Endothelial cell (in vitro differentiated cells): ENCODE data around the gene CCDC24. TPM values are rescaled to one million over a fixed set of nuclear protein-coding genes. Genes with fewer than 3 reads are reported as not detected.
A peak's percentile ranks its signal among the peaks of the same experiment; 100 is the strongest.

ENCODE experiments used
- DNase-seq: peaks from one replicate; pipeline ENCODE4 v3.0.0; 2021; ENCODE audit warnings: low spot score
- H3K27ac Mint-ChIP-seq: one replicate; pipeline ENCODE4 v1.8.0; 2021; ENCODE audit warnings: mixed read lengths, inconsistent platforms; ENCODE audit not compliant: unreplicated experiment
- H3K27me3 Mint-ChIP-seq: one replicate; pipeline ENCODE4 v1.8.0; 2021; ENCODE audit warnings: mild to moderate bottlenecking, moderate library complexity, mixed read lengths, inconsistent platforms; ENCODE audit not compliant: unreplicated experiment
- H3K36me3 Mint-ChIP-seq: one replicate; pipeline ENCODE4 v1.8.0; 2021; ENCODE audit warnings: mild to moderate bottlenecking, low read depth, mixed read lengths, inconsistent platforms; ENCODE audit not compliant: unreplicated experiment
- H3K4me1 Mint-ChIP-seq: one replicate; pipeline ENCODE4 v1.8.0; 2021; ENCODE audit warnings: mild to moderate bottlenecking, mixed read lengths, inconsistent platforms; ENCODE audit not compliant: unreplicated experiment
- H3K4me3 Mint-ChIP-seq: one replicate; pipeline ENCODE4 v1.8.0; 2021; ENCODE audit warnings: mild to moderate bottlenecking, mixed read lengths, inconsistent platforms; ENCODE audit not compliant: unreplicated experiment
- H3K9me3 Mint-ChIP-seq: one replicate; pipeline ENCODE4 v1.8.0; 2021; ENCODE audit warnings: mixed read lengths, inconsistent platforms; ENCODE audit not compliant: unreplicated experiment
- CTCF ChIP-seq: fragments of 200-600 bp; sonication (generic); IDR thresholded peaks from one replicate; pipeline ENCODE4 v1.5.0; 2021; ENCODE audit warnings: antibody characterized with exemption; ENCODE audit not compliant: unreplicated experiment
- total RNA-seq: library from RNA; stranded (reverse); fragmentation: NEBNext Ultra II Directional; extraction: Animal tissue kit (Norgen Biotek cat#: 25700); gene quantifications from one replicate; pipeline ENCODE4 v1.2.1, GENCODE V29; 2021; ENCODE audit not compliant: unreplicated experiment

CCDC24 gene
- total RNA-seq, 1 donor from 2014 or later: 4.2 TPM

DNA sequence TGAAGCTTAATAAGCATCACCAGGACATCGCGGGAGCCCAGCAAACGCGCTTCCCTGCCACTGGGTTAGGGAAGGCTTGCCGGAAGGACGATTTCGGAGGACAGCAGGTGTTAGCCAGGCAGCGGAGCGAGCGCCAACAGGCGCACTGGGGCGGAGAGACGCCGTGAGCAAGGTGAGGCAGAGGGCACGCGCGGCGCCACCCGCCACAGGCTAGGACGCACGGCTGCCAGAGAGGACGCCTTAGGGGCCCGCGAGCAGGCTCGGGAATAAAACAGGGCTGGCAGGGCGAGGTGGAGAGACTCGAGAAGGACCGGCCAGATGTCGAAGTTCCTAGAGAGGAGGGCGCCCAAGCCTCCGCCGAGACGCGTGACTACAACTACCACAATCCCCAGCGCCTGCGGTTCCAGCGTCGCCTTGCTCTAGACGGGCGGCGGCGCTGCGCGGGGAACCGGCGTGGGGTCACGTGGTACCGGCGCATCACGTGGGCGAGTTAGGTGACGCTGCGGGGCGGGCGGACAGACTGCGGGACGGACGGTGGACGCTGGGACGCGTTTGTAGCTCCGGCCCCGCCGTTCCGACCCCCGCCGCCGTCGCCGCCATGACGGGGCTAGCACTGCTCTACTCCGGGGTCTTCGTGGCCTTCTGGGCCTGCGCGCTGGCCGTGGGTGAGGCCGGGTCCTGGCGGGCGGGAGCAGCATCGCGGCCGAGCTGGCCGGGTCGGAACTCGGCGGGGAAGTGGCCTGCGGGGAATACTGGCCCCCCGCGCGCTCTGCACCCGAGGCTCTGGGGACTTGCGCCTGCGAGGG, 16.8 kb upstream of the CCDC24 start, which contains the start of gene ATP6V0B:
TSS of gene ATP6V0B (plus strand) at position 518 of the 806 bp plus-strand sequence. CDS start at position 599, 81 bp downstream.
- Mint-ChIP-seq H3K36me3 (peaks cover 22% of the 10 kb centered on the region), H3K9me3 (no peaks in the 10 kb centered on the region)

DNA sequence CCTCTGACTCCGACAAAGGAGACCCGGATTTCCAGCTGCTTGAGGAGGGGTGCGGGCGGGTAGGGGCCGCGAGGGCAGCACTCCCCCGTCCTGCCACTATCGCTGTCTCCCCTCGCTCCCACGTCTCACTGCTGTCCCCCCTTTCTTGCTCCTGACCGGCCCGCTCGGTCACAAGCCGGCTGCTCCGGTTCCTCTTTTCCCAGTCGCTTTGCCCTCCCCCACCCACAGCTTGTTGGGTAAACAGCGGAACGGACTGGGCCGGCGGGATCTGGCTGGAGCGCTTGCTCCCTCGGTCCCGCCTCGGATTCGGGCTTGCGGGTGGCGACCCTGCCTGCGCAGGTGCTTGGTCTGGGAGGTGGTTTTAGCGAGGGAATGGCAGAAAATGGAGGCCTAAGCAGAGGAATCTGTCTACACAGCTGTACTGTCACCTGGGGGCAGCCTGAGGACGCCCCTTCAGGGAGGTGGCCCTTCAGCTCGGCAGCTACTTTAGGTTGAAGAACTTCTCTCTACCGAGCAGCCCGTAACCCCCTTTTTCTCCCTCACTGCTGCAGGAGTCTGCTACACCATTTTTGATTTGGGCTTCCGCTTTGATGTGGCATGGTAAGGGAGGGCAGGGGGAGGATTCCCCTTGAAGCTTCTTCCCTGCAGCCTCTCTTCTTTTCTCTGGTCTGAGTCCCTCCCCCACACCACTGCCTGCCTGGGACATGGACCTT, 16.0 kb upstream of the CCDC24 start:
- H3K4me3 Mint-ChIP-seq: peak overlapping the region; percentile 94
- no peak for TF ChIP-seq CTCF
- peaks cover 26% of the 10 kb centered on the region for H3K27me3 Mint-ChIP-seq
- H3K4me1 Mint-ChIP-seq: peaks cover 38% of the 10 kb centered on the region
- peaks cover 22% of the 10 kb centered on the region for H3K36me3 Mint-ChIP-seq
- no peak overlapping the region for H3K27ac Mint-ChIP-seq
- no peaks in the 10 kb centered on the region for H3K9me3 Mint-ChIP-seq
- no peak for DNase-seq

More for the DNA sequence above, 16.8 kb upstream of the CCDC24 start, which contains the start of gene ATP6V0B:
- H3K27me3 Mint-ChIP-seq: peaks cover 24% of the 10 kb centered on the region
- H3K4me3 Mint-ChIP-seq: peak within 1 kb of the TSS; percentile 95
- peak within 1 kb of the TSS; percentile 34 for H3K27ac Mint-ChIP-seq
- H3K4me1 Mint-ChIP-seq: peaks cover 40% of the 10 kb centered on the region
- peak; percentile 90 for DNase-seq
- TF ChIP-seq CTCF: no peak

DNA sequence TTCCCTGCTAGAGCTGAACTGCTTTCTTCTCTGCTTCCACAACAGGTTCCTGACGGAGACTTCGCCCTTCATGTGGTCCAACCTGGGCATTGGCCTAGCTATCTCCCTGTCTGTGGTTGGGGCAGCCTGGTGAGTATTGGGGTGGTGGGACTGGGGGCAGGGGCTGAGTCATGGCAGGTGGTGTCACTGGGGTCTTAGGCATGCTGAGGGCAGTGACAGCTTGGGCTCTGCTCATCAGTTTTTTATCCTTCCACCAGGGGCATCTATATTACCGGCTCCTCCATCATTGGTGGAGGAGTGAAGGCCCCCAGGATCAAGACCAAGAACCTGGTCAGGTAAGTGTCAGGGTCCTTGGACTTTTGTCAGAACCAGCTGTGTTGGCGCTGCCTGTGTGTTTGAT, 15.4 kb upstream of the CCDC24 start:
- Mint-ChIP-seq H3K36me3 (peaks cover 27% of the 10 kb centered on the region), H3K27ac (no peak overlapping the region), H3K4me1 (peaks cover 39% of the 10 kb centered on the region), H3K9me3 (no peaks in the 10 kb centered on the region), H3K27me3 (peaks cover 29% of the 10 kb centered on the region), H3K4me3 (peak overlapping the region; percentile 94)
- no peak for DNase-seq
- TF ChIP-seq CTCF: no peak

- H3K36me3 Mint-ChIP-seq: peaks cover 27% of the 10 kb centered on the region
- no peak overlapping the region for H3K27ac Mint-ChIP-seq
- no peak for DNase-seq
- peaks cover 39% of the 10 kb centered on the region for H3K4me1 Mint-ChIP-seq
- no peak for TF ChIP-seq CTCF
- peak overlapping the region; percentile 3 for H3K4me3 Mint-ChIP-seq
- H3K27me3 Mint-ChIP-seq: peaks cover 30% of the 10 kb centered on the region
- no peaks in the 10 kb centered on the region for H3K9me3 Mint-ChIP-seq
These were observed 14.5 kb upstream of the CCDC24 start for GRCh38 chr1:43976890-43977289.
